Stomach (tissue), 9 donors: ENCODE results near the gene ATP1B3. TPM values are rescaled to one million over a fixed set of nuclear protein-coding genes. Genes with fewer than 3 reads are reported as not detected.
A peak's percentile ranks its signal among the peaks of the same experiment; 100 is the strongest.

Source experiments
- DNase-seq, 2 donors: peaks; one replicate each; pipeline versions ENCODE4 v3.0.0 to v3.0.0-alpha.2; 2013 to 2019
- H3K27ac ChIP-seq, 5 donors: fragments of 200-600 bp in 4 of 5; sonication (generic) in 4 of 5; one replicate each; pipeline ENCODE4 v1.5.1; 2013 to 2019; ENCODE audit warnings: mild to moderate bottlenecking in 1 of 5, moderate library complexity in 1 of 5
- H3K27me3 ChIP-seq, 3 donors: fragments of 200-600 bp; sonication (generic); one replicate each; pipeline ENCODE4 v1.5.1; 2017 to 2019; ENCODE audit warnings: mixed run types in 1 of 3
- H3K36me3 ChIP-seq, 4 donors: fragments of 200-600 bp; sonication (generic); 1 replicate in 3 of 4; 2 replicates in 1 of 4; pipeline ENCODE4 v1.5.1; 2016 to 2019
- H3K4me1 ChIP-seq, 4 donors: fragments of 200-600 bp; sonication (generic); one replicate each; pipeline ENCODE4 v1.5.1; 2016 to 2019
- H3K4me3 ChIP-seq, 4 donors: fragments of 200-600 bp; sonication (generic) in 3 of 4; one replicate each; pipeline ENCODE4 v1.5.1; 2016 to 2019; ENCODE audit warnings: mild to moderate bottlenecking in 1 of 4
- H3K9me3 ChIP-seq, 4 donors: fragments of 200-600 bp; sonication (generic); one replicate each; pipeline ENCODE4 v1.5.1; 2016 to 2019
- EP300 ChIP-seq: sonication (generic); formaldehyde crosslinking; IDR thresholded peaks from one replicate; pipeline ENCODE4 v1.6.1; 2017; ENCODE audit warnings: antibody characterized with exemption
- POLR2A ChIP-seq, 4 donors: fragments of 450-650 bp; IDR thresholded peaks; one replicate each; pipeline ENCODE4 v1.6.1; 2016; ENCODE audit warnings: antibody characterized with exemption in 4 of 4, control low read depth in 2 of 4, mild to moderate bottlenecking in 1 of 4, moderate library complexity in 1 of 4
- POLR2AphosphoS5 ChIP-seq, 3 donors: sonication (generic); formaldehyde crosslinking; IDR thresholded peaks; one replicate each; pipeline ENCODE4 v1.6.1; 2016; ENCODE audit warnings: antibody characterized with exemption in 3 of 3
- WGBS, 5 donors: extraction: QIAGEN DNeasy Blood & Tissue Kit in 3 of 5; methylation state at CpG; one replicate each; pipeline versions ENCODE4 v1.1.5 to v1.1.7; 2013 to 2018; 5-methylcytosine and 5-hydroxymethylcytosine counted together
- intact Hi-C: fragments of 100-400 bp; cut with DNase I; formaldehyde crosslinking; loops from one replicate; pipeline ENCODE4 v1.15.1; 2023; ENCODE audit warnings: low total_unique reads
- polyA plus RNA-seq, 3 donors: library from polyadenylated mRNA; stranded (reverse); fragments of 200-250 nt; gene quantifications; one replicate each; pipeline ENCODE4 v1.2.3, GENCODE V29; 2013
- total RNA-seq, 5 donors: library from RNA; depleted of rRNA; stranded (reverse); fragments of >200 nt; gene quantifications; one replicate each; pipeline versions ENCODE4 v1.1.0 to v1.2.3, GENCODE V29; 2014 to 2016
- TF ChIP-seq, protein P1 (sequence below), 7 experiments: fragments of 450-650 bp in 4 of 7; fragments of 200-600 bp in 3 of 7; sonication (generic) in 3 of 7; IDR thresholded peaks; one replicate each; pipeline ENCODE4 v1.5.1; 2016 to 2019; ENCODE audit warnings: antibody characterized with exemption in 7 of 7, control low read depth in 2 of 7, mild to moderate bottlenecking in 1 of 7
- donor health status: healthy with polysubstance abuse.
- donor health status: Bipolar disorder and iron deficiency.
- donor health status: healthy.

The ATP1B3 gene
- total and polyA plus RNA-seq, 8 donors: 19.6 to 122 (median 47.5) TPM

DNA sequence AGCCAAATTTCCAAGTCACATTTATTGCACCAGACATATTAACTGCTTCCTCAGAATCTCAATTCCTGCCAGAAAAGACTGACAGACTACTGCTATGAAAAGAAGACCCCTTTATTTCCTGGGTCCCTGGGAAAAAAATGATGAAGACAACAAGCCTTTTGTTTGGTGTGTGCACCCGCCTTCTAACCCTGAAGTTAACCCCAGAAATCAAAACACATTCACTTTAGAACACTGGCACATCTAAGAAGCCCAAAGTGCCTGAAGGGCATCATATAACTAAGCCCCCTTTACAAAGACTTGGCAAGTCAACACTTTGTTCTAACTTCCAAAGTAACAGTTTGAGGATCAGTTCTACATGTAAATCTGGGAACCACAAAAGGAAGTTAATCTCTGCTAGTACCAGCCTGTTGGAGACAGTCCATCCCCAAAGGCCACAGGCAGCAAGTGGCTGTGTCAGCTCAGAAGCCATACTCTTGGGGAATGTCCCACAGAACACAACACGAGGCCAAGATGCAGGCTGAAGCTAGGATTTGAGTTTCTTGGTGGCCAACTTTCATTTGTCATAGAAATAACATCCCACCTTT lies 16.3 kb upstream of the ATP1B3 start:
- Histone ChIP-seq H3K4me1 (no peaks in the 10 kb centered on the region), H3K36me3 (no peaks in the 10 kb centered on the region), H3K4me3 (no peak overlapping the region), H3K9me3 (no peaks in the 10 kb centered on the region), H3K27me3 (no peaks in the 10 kb centered on the region), H3K27ac (no peak overlapping the region)
- intact Hi-C loops: no loop called here
- peak in 1 of 2 donors; percentile 32 for DNase-seq
- 71 to 83% (median 76%) methylated on average over 2 of the region's 2 CpGs for WGBS, 5 donors
- TF ChIP-seq, protein P1, sequence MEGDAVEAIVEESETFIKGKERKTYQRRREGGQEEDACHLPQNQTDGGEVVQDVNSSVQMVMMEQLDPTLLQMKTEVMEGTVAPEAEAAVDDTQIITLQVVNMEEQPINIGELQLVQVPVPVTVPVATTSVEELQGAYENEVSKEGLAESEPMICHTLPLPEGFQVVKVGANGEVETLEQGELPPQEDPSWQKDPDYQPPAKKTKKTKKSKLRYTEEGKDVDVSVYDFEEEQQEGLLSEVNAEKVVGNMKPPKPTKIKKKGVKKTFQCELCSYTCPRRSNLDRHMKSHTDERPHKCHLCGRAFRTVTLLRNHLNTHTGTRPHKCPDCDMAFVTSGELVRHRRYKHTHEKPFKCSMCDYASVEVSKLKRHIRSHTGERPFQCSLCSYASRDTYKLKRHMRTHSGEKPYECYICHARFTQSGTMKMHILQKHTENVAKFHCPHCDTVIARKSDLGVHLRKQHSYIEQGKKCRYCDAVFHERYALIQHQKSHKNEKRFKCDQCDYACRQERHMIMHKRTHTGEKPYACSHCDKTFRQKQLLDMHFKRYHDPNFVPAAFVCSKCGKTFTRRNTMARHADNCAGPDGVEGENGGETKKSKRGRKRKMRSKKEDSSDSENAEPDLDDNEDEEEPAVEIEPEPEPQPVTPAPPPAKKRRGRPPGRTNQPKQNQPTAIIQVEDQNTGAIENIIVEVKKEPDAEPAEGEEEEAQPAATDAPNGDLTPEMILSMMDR (IDR thresholded peaks at IDR 0.05): no peak
- TF ChIP-seq POLR2A (IDR thresholded peaks at IDR 0.05): no peak
- TF ChIP-seq POLR2AphosphoS5 (IDR thresholded peaks at IDR 0.05): no peak
- no peak for TF ChIP-seq EP300

DNA sequence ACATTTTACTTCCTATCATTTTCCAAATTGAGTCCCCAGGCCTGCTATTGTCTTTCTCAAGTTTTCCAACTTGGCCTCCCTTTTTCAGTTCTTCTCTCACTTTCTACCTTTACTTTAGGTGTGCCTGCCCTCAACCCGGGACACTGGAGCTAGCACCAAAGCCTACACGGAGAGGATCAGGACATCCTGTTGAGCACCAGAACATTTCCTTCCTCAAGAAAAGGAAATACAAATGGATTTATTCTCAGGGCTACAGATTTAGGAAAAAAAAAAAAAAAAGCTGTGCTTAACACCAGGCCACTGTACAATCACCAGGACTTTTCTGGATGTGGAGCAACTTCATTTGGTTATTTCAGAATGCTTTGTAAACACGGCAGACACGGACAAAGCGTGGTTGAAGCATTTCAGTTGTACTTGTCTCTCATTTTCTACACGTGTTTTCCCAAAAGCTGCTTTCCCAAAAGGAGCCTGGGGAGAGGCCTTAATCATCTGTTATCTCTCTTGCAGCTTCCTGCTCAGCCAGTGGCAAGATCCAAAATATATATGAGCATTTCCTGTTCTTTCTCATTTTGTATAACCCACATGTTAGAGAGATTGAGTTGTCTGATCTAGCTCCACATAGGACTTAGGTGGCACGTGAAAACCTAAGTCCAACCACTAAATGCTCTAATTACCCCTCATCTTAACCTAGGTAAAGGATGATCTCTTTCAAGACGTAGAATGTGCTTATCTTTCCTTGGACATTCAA lies 15.5 kb upstream of the ATP1B3 start:
- H3K36me3 ChIP-seq: no peaks in the 10 kb centered on the region
- no peak overlapping the region for H3K27ac ChIP-seq
- intact Hi-C loops: no loop called here
- H3K4me3 ChIP-seq: no peak overlapping the region
- no peaks in the 10 kb centered on the region for H3K27me3 ChIP-seq
- TF ChIP-seq POLR2A (IDR thresholded peaks at IDR 0.05) (no peak), POLR2AphosphoS5 (IDR thresholded peaks at IDR 0.05) (no peak), EP300 (no peak)
- TF ChIP-seq, protein P1 (IDR thresholded peaks at IDR 0.05): no peak
- H3K9me3 ChIP-seq: no peaks in the 10 kb centered on the region
- 60 to 71% (median 63%) methylated on average over 8 of the region's 8 CpGs for WGBS, 5 donors
- H3K4me1 ChIP-seq: no peaks in the 10 kb centered on the region
- DNase-seq: no peak

DNA sequence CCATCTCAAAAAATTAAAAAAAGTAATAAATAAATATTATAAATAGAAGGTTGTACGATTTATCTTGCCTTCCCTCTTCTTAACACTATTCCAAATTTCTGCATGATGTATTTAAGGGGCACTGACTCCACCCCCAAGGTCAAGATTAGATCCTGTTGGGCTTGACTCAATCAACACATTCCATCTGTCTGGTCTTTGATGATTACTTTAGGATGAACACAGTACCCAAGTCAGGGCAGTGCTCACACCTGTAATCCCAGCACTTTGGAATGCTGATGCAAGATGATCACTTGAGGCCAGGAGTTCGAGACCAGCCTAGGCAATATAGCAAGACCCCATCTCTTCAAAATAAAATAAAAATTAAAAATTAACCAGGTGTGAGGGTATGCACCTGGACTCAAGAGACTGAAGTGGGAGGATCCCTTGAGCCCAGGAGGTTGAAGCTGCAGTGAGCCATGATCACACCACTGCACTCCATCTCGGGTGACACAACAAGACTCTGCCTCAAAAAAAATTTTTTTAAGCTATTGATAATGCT lies 14.1 kb upstream of the ATP1B3 start:
- Histone ChIP-seq H3K4me1 (no peaks in the 10 kb centered on the region), H3K36me3 (no peaks in the 10 kb centered on the region), H3K4me3 (no peak overlapping the region), H3K9me3 (no peaks in the 10 kb centered on the region), H3K27ac (no peak overlapping the region), H3K27me3 (no peaks in the 10 kb centered on the region)
- intact Hi-C loops: no loop called here
- TF ChIP-seq, protein P1 (IDR thresholded peaks at IDR 0.05): no peak
- TF ChIP-seq EP300: no peak
- no peak for TF ChIP-seq POLR2A (IDR thresholded peaks at IDR 0.05)
- no peak for TF ChIP-seq POLR2AphosphoS5 (IDR thresholded peaks at IDR 0.05)
- 70 to 83% (median 77%) methylated on average over 3 of the region's 3 CpGs for WGBS, 5 donors
- no peak for DNase-seq

DNA sequence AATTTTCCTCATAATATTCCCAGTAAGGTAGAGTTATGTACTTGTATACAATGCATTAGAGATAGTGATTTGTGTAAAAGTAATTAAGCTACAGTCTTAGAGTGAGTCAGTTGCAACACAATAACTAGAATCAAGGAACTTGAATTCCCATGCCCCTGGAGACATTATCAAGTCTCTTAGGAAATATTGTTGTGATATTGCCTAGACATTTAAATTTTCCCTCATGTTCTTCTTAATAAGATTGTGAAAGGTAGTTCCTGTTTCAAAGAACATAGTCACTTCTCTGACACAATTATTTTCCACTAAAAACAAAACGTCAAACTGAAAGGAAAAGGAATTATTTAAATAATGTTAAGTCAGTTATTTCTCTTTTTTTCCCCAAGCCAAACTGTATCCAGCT lies 13.0 kb upstream of the ATP1B3 start:
- intact Hi-C loops: no loop called here
- Histone ChIP-seq H3K9me3 (no peaks in the 10 kb centered on the region), H3K4me1 (no peaks in the 10 kb centered on the region), H3K4me3 (no peak overlapping the region), H3K36me3 (no peaks in the 10 kb centered on the region), H3K27ac (no peak overlapping the region), H3K27me3 (no peaks in the 10 kb centered on the region)
- TF ChIP-seq, protein P1 (IDR thresholded peaks at IDR 0.05): no peak
- TF ChIP-seq POLR2AphosphoS5 (IDR thresholded peaks at IDR 0.05): no peak
- TF ChIP-seq POLR2A (IDR thresholded peaks at IDR 0.05): no peak
- TF ChIP-seq EP300: no peak
- 22 to 57% (median 39%) methylated on average over 1 of the region's 1 CpG for WGBS, 5 donors
- DNase-seq: no peak
